AG10803 (cell line): ENCODE measurements around the gene ZNRF2.
A peak's percentile ranks its signal among the peaks of the same experiment; 100 is the strongest.

ENCODE experiments used
- DNase-seq: peaks from one replicate; pipeline ENCODE4 v3.0.0; 2010; ENCODE audit warnings: low read depth
- H3K4me3 ChIP-seq: 2 replicates; pipeline ENCODE4 v1.5.1; 2011; ENCODE audit warnings: mild to moderate bottlenecking, low read length, control low read depth
- CTCF ChIP-seq: conservative IDR thresholded peaks from 2 replicates; pipeline ENCODE4 v1.5.1; 2011; ENCODE audit warnings: mild to moderate bottlenecking, low read length, control low read depth, inconsistent platforms

The ZNRF2 gene

DNA sequence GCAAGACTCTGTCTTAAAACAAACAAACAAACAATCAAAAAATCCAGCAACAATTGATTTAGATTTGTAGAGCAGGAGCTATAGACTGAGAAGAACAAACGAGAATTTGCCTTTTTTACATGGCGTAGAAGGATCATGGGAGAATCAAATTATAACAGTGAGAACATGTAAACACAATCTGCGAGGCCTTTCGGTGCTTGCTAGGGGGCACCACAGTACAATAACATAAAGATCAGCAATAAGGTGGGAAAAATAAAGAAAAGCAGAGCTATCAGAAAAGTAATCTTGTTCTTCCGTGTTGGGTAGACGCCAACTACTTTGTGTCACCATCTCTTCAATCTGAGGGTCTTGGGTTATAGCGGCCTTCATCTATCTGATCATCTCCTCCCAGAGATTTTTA, 112.0 kb downstream of the ZNRF2 start:
- H3K4me3 ChIP-seq, result no peak overlapping the region
- TF ChIP-seq CTCF, result peak; percentile 17; the same call in 1 of the 2 replicates
- DNase-seq, result no peak

GRCh38 chr7:30403477-30403876, 119.1 kb downstream of the ZNRF2 start:
- TF ChIP-seq CTCF, result no peak
- no peak for DNase-seq

DNA sequence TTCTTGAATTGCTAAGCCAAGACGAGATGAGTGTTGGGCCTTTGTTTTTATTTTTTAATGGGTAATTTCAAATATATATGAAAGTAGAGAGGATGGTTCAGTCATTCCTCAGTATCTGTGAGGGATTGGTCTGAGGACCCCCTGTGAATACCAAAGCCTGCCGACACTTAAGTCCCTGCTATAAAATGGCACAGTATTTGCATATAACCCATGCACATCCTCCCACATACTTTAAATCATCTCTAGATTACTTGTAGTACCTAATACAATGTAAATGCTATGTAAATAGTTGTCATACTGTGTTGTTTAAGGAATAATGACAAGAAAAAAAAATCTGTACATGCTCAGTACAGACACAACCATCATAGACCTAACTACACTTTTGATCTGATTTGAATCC, 120.8 kb downstream of the ZNRF2 start:
- no peak for DNase-seq
- H3K4me3 ChIP-seq, result no peak overlapping the region
- TF ChIP-seq CTCF, result no peak

More at GRCh38 chr7:30403477-30403876, 119.1 kb downstream of the ZNRF2 start:
- H3K4me3 ChIP-seq, result no peak overlapping the region

- no peak overlapping the region for H3K4me3 ChIP-seq
- TF ChIP-seq CTCF, result no peak
- peak; percentile 29 for DNase-seq
Observed at GRCh38 chr7:30406664-30407425, 122.4 kb downstream of the ZNRF2 start.

DNA sequence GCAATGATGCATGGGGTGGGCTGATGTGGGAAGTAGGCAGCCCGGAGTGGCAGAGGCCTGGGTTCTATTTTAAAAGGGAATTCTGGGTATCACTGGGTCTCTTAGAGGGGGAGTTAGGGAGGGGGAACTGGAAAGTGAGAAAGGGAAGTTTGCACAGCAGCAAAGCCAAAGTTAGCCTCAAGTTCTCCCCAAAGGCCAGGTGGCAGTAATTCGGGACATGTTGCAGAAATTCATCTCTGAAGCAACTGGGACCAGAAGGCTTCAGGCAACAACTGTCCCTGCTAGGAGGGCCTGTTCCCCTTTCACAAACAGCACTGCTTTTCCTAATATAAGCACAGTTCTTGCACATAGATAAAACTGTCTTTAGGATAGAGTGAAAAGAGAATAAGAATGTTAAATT, 126.8 kb downstream of the ZNRF2 start:
- no peak overlapping the region for H3K4me3 ChIP-seq
- no peak for DNase-seq
- TF ChIP-seq CTCF, result no peak

- H3K4me3 ChIP-seq, result no peak overlapping the region
- no peak for TF ChIP-seq CTCF
- DNase-seq, result no peak
Observed at GRCh38 chr7:30411897-30412296, 127.5 kb downstream of the ZNRF2 start.

DNA sequence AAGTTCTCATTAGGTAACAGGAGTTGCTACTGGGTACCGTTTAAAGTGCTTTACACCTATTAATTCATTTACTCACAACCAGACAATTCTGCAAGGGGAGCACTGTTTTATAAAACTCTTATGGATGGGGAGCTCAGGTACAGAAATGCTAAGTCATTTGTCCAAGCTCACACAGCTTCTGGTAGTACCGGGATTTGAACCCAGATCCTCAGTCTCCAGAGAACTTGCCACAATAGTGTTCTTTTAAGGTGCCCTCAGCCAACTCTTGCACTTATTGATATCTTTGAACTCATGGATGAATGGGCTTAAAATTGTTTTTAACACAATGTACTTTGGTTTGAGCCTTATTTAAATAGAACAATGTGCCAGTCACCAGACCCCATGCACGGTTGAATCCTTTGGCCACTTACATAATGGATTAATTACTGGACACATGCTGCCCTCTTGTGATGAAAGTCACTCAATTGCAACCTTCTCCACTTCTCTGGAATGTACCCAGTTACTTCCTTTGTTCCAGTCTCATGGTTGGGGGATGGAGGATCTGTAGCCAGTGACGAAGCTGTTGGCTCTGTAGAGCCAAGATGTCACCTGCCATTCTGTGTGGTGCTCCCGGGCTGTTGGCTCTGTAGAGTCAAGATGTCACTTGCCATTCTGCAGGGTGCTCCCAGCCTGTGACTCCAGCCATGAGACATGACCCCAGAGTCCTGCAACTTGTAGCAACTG, 128.5 kb downstream of the ZNRF2 start:
- TF ChIP-seq CTCF, result peak; percentile 68
- no peak overlapping the region for H3K4me3 ChIP-seq
- peak; percentile 83 for DNase-seq
